Stromal cell of bone marrow (primary cell): ENCODE results near the gene MAPKAP1.
"Not testable (repeated sequence)": the region's sequence is repeated elsewhere in the genome, so short reads cannot be mapped to it uniquely, and the experiment has no call there.

Experiments
- DNase-seq: peaks from one replicate; pipeline ENCODE4 v3.0.0-alpha.2; 2012; ENCODE audit warnings: low read depth

MAPKAP1 gene

GRCh38 chr9:125730168-125730567, 23.2 kb upstream of the MAPKAP1 start:
- DNase-seq, result no peak

- DNase-seq, result no peak
Measured at GRCh38 chr9:125726456-125727132, 19.6 kb upstream of the MAPKAP1 start.

- DNase-seq, result no peak
Measured at GRCh38 chr9:125707472-125707804, 430 bp upstream of the MAPKAP1 start.

GRCh38 chr9:125705893-125706292, 1.1 kb downstream of the MAPKAP1 start:
- DNase-seq, result no peak

GRCh38 chr9:125703662-125704061, 3.3 kb downstream of the MAPKAP1 start:
- no peak for DNase-seq

- peak; percentile 33 for DNase-seq
Measured at GRCh38 chr9:125701351-125701750, 5.7 kb downstream of the MAPKAP1 start.

- no peak for DNase-seq
Measured at GRCh38 chr9:125700791-125701190, 6.2 kb downstream of the MAPKAP1 start.

- no peak for DNase-seq
Measured at GRCh38 chr9:125699870-125700269, 7.1 kb downstream of the MAPKAP1 start.

GRCh38 chr9:125696106-125696647, 10.8 kb downstream of the MAPKAP1 start:
- DNase-seq, result no peak

- DNase-seq, result not testable (repeated sequence)
Measured at GRCh38 chr9:125695548-125695947, 11.5 kb downstream of the MAPKAP1 start.

- DNase-seq, result no peak
Measured at GRCh38 chr9:125694478-125694877, 12.5 kb downstream of the MAPKAP1 start.

- DNase-seq, result not testable (repeated sequence)
Measured at GRCh38 chr9:125693492-125693891, 13.5 kb downstream of the MAPKAP1 start.

GRCh38 chr9:125691869-125692268, 15.1 kb downstream of the MAPKAP1 start:
- no peak for DNase-seq

GRCh38 chr9:125690679-125691078, 16.3 kb downstream of the MAPKAP1 start:
- no peak for DNase-seq

- DNase-seq, result no peak
Measured at GRCh38 chr9:125687163-125687863, 19.7 kb downstream of the MAPKAP1 start.

- no peak for DNase-seq
Measured at GRCh38 chr9:125685167-125685566, 21.8 kb downstream of the MAPKAP1 start.

GRCh38 chr9:125683486-125683885, 23.5 kb downstream of the MAPKAP1 start:
- DNase-seq, result peak; percentile 43

- no peak for DNase-seq
Measured at GRCh38 chr9:125682340-125682739, 24.7 kb downstream of the MAPKAP1 start.

GRCh38 chr9:125681657-125682056, 25.4 kb downstream of the MAPKAP1 start:
- no peak for DNase-seq

GRCh38 chr9:125681086-125681622, 25.9 kb downstream of the MAPKAP1 start:
- DNase-seq, result no peak

- no peak for DNase-seq
Measured at GRCh38 chr9:125680445-125680844, 26.6 kb downstream of the MAPKAP1 start.

GRCh38 chr9:125679597-125680189, 27.3 kb downstream of the MAPKAP1 start:
- DNase-seq, result no peak
